WERI-Rb-1 (cell line): Measurements from ENCODE around the gene BRD1.

ENCODE experiments used
- DNase-seq: peaks from one replicate; pipeline ENCODE4 v3.0.0-alpha.2; 2020
- H3K27ac ChIP-seq: fragments of 250-450 bp; sonication (Bioruptor Pico); 2 replicates; pipeline ENCODE4 v1.5.1; 2020; ENCODE audit warnings: mild to moderate bottlenecking, moderate library complexity
- H3K27me3 ChIP-seq: fragments of 250-450 bp; sonication (Bioruptor Pico); 2 replicates; pipeline ENCODE4 v1.5.1; 2021; ENCODE audit warnings: mild to moderate bottlenecking, low read depth, moderate library complexity; ENCODE audit not compliant: insufficient read depth, severe bottlenecking
- H3K36me3 ChIP-seq: fragments of 250-450 bp; sonication (Bioruptor Pico); 2 replicates; pipeline ENCODE4 v1.5.1; 2020; ENCODE audit warnings: mild to moderate bottlenecking, moderate library complexity
- H3K4me3 ChIP-seq: 2 replicates; pipeline ENCODE4 v1.5.1; 2011; ENCODE audit warnings: low read depth, mild to moderate bottlenecking, control low read depth, low read length
- H3K9me3 ChIP-seq: fragments of 250-450 bp; sonication (Bioruptor Pico); 2 replicates; pipeline ENCODE4 v1.5.1; 2021; ENCODE audit warnings: mild to moderate bottlenecking, moderate library complexity; ENCODE audit not compliant: severe bottlenecking
- CTCF ChIP-seq: IDR thresholded peaks from 2 replicates; pipeline ENCODE4 v1.5.1; 2011; ENCODE audit warnings: low read depth, mild to moderate bottlenecking, control low read depth, inconsistent platforms, low read length

The BRD1 gene

GRCh38 chr22:49817359-49817758 lies 10.3 kb downstream of the BRD1 start:
- Histone ChIP-seq H3K27me3 (no peaks in the 10 kb centered on the region), H3K27ac (no peak overlapping the region), H3K36me3 (peaks cover 94% of the 10 kb centered on the region), H3K9me3 (no peaks in the 10 kb centered on the region), H3K4me3 (no peak overlapping the region)
- TF ChIP-seq CTCF = no peak
- no peak for DNase-seq

GRCh38 chr22:49815641-49816091 lies 12.0 kb downstream of the BRD1 start:
- Histone ChIP-seq H3K9me3 (no peaks in the 10 kb centered on the region), H3K27ac (no peak overlapping the region), H3K4me3 (no peak overlapping the region), H3K36me3 (peaks cover 86% of the 10 kb centered on the region), H3K27me3 (no peaks in the 10 kb centered on the region)
- TF ChIP-seq CTCF = no peak
- no peak for DNase-seq

- no peak for TF ChIP-seq CTCF
- peaks cover 80% of the 10 kb centered on the region for H3K36me3 ChIP-seq
- H3K27me3 ChIP-seq = no peaks in the 10 kb centered on the region
- H3K27ac ChIP-seq = no peak overlapping the region
- no peak for DNase-seq
- no peak overlapping the region for H3K4me3 ChIP-seq
- no peaks in the 10 kb centered on the region for H3K9me3 ChIP-seq
Measured at GRCh38 chr22:49814856-49815255, 12.8 kb downstream of the BRD1 start.

- no peak for DNase-seq
- Histone ChIP-seq H3K27me3 (no peaks in the 10 kb centered on the region), H3K36me3 (peaks cover 77% of the 10 kb centered on the region), H3K9me3 (no peaks in the 10 kb centered on the region), H3K4me3 (no peak overlapping the region), H3K27ac (no peak overlapping the region)
- TF ChIP-seq CTCF = no peak
Measured at GRCh38 chr22:49814164-49814686, 13.4 kb downstream of the BRD1 start.

GRCh38 chr22:49812838-49813237 lies 14.8 kb downstream of the BRD1 start:
- no peak for TF ChIP-seq CTCF
- Histone ChIP-seq H3K9me3 (no peaks in the 10 kb centered on the region), H3K4me3 (no peak overlapping the region), H3K27me3 (no peaks in the 10 kb centered on the region), H3K36me3 (peaks cover 66% of the 10 kb centered on the region), H3K27ac (no peak overlapping the region)
- no peak for DNase-seq
